Measurements from ENCODE around the gene AP2M1. TPM values are rescaled to one million over a fixed set of nuclear protein-coding genes. Genes with fewer than 3 reads are reported as not detected.

The AP2M1 gene
- total and polyA plus RNA-seq, 2 of the 8 experiments (the other 6 are each of a cell fraction or from before 2014, with no cell fraction given) = 403 to 454 TPM

DNA sequence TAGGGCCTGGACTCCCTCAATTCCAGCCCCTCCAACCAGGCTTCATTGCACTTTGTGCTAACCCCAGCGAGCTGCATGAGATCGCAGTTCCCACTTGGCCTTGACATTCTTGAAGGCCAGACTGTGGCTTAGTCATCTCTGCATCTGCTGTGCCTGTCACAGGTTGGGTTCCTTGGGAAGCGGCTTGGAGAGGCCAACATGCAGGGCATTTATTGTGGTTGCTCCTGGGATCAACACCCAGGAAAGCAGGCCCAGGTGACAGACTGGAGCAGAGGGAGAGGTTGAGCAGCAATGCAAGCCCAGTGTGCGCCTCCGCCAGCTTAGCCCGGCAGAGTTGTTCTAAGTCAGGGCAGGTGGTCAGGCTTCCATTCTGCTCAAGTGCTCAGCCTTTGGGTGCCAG, 21.9 kb downstream of the AP2M1 start:
- no peak overlapping the region for H2AK5ac ChIP-seq (ENCODE audit: low read depth, low read length)
- no peak overlapping the region for H3K4me2 ChIP-seq (ENCODE audit: insufficient read depth in 1 of 2, low read depth in 2 of 2, low read length in 2 of 2)
- TF ChIP-seq BCL11A (IDR thresholded peaks at IDR 0.05; ENCODE audit: low read depth in 2 of 2, low read length in 2 of 2) = no peak
- TF ChIP-seq, protein P1, sequence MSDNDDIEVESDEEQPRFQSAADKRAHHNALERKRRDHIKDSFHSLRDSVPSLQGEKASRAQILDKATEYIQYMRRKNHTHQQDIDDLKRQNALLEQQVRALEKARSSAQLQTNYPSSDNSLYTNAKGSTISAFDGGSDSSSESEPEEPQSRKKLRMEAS (IDR thresholded peaks at IDR 0.05) = no peak
- TF ChIP-seq TAF7 (optimal IDR thresholded peaks at IDR 0.05; ENCODE audit: borderline replicate concordance, low read depth, low read length) = no peak
- TF ChIP-seq CREB1 (IDR thresholded peaks at IDR 0.05) = no peak
- TF ChIP-seq ASH2L (IDR thresholded peaks at IDR 0.05; ENCODE audit: low read length) = no peak
- no peak for TF ChIP-seq HDAC2 (IDR thresholded peaks at IDR 0.05; ENCODE audit: borderline replicate concordance in 1 of 2, low read depth in 2 of 2, low read length in 2 of 2)
- TF ChIP-seq ZNF274 (IDR thresholded peaks at IDR 0.05; ENCODE audit: borderline replicate concordance, extremely low read depth, low read length) = no peak
- TF ChIP-seq, protein P2, sequence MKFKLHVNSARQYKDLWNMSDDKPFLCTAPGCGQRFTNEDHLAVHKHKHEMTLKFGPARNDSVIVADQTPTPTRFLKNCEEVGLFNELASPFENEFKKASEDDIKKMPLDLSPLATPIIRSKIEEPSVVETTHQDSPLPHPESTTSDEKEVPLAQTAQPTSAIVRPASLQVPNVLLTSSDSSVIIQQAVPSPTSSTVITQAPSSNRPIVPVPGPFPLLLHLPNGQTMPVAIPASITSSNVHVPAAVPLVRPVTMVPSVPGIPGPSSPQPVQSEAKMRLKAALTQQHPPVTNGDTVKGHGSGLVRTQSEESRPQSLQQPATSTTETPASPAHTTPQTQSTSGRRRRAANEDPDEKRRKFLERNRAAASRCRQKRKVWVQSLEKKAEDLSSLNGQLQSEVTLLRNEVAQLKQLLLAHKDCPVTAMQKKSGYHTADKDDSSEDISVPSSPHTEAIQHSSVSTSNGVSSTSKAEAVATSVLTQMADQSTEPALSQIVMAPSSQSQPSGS (IDR thresholded peaks at IDR 0.05; ENCODE audit: low read length) = no peak
- no peak for TF ChIP-seq NRF1 (IDR thresholded peaks at IDR 0.05; ENCODE audit: low read depth, low read length)
- no peak overlapping the region for H4K5ac ChIP-seq (ENCODE audit: insufficient read length, low read depth, low read length)
- no peak overlapping the region for H3K23ac ChIP-seq (ENCODE audit: insufficient read length)
- no peaks in the 10 kb centered on the region for H3K27me3 ChIP-seq (replicated peaks in 1 of 4; ENCODE audit: control insufficient read depth in 3 of 4, extremely low read depth in 1 of 4, insufficient read depth in 3 of 4, low read length in 3 of 4)
- ChIA-PET POLR2A (ENCODE audit: partially characterized antibody) (interaction anchor here (3.7 to 5.4 kb wide), 2 partner anchors 10 to 62 kb away, joined by 9 to 18 read pairs; partner anchors contain the start of genes ABCF3 and EIF2B5), CTCF (ENCODE audit: partially characterized antibody) (interaction anchor here (0.8 to 4.5 kb wide), 7 partner anchors 10 to 93 kb away, joined by 3 to 28 read pairs (median 4); partner anchors contain the start of genes ABCF3 and AP2M1)
- no peak overlapping the region for H3K18ac ChIP-seq (ENCODE audit: extremely low read depth, low read length)
- no peak overlapping the region for H2BK12ac ChIP-seq (ENCODE audit: low read depth, low read length)
- H4K91ac ChIP-seq (replicated peaks; ENCODE audit: insufficient read length, low read length) = no peak overlapping the region
- H2AFZ ChIP-seq (ENCODE audit: low read length) = no peak overlapping the region
- H3K9me3 ChIP-seq (ENCODE audit: insufficient read depth in 2 of 2, low read depth in 1 of 2, low read length in 1 of 2) = no peaks in the 10 kb centered on the region
- H3K79me2 ChIP-seq (ENCODE audit: control insufficient read depth in 1 of 2, insufficient read depth in 2 of 2, low read length in 2 of 2) = no peaks in the 10 kb centered on the region
- no peak overlapping the region for H2BK20ac ChIP-seq (ENCODE audit: low read length)
- DNase-seq (ENCODE audit: low read depth in 1 of 2, low spot score in 2 of 2) (no peak), FAIRE-seq (no peak)
- no peak overlapping the region for H3K4me3 ChIP-seq (ENCODE audit: extremely low read depth in 1 of 4, insufficient read depth in 2 of 4, low read depth in 3 of 4, low read length in 4 of 4)
- H3K14ac ChIP-seq (ENCODE audit: insufficient read length) = no peak overlapping the region
- H3K56ac ChIP-seq (replicated peaks; ENCODE audit: insufficient read length, low read depth, low read length) = no peak overlapping the region
- H3K4ac ChIP-seq (replicated peaks; ENCODE audit: insufficient read length, low read depth, low read length) = no peak overlapping the region
- H3K4me1 ChIP-seq (replicated peaks in 1 of 4; ENCODE audit: control insufficient read depth in 3 of 4, insufficient read depth in 4 of 4, low read length in 3 of 4) = no peaks in the 10 kb centered on the region
- H3K79me1 ChIP-seq (ENCODE audit: low read depth, low read length) = no peaks in the 10 kb centered on the region
- WGBS, 2 experiments (ENCODE audit: extremely low coverage in 1 of 2, insufficient coverage in 1 of 2, insufficient read length in 1 of 2, insufficient replicate concordance in 2 of 2, low coverage in 1 of 2, low lambda C conversion rate in 2 of 2, missing lambda C conversion rate in 1 of 2) = 93% methylated on average over 6 of the region's 6 CpGs; no CpG with 5 or more reads in 1 of the 2 experiments
- H3K36me3 ChIP-seq (ENCODE audit: control insufficient read depth in 2 of 4, insufficient read depth in 4 of 4, low read length in 3 of 4) = peaks cover 8 to 32% (median 22%) of the 10 kb centered on the region in 4 experiments
- no peak overlapping the region for H2BK120ac ChIP-seq (replicated peaks; ENCODE audit: low read depth, low read length)
- no peaks in the 10 kb centered on the region for H3K23me2 ChIP-seq (ENCODE audit: low read depth, low read length)
- H4K20me1 ChIP-seq (replicated peaks in 1 of 2; ENCODE audit: control insufficient read depth in 1 of 2, insufficient read depth in 2 of 2, low read length in 2 of 2) = peaks cover 2 to 4% of the 10 kb centered on the region in 2 experiments
- no peak overlapping the region for H2BK5ac ChIP-seq (ENCODE audit: low read depth, low read length)
- H2BK15ac ChIP-seq (ENCODE audit: low read length) = no peak overlapping the region
- no peak overlapping the region for H3K9ac ChIP-seq (replicated peaks in 1 of 4; ENCODE audit: extremely low read depth in 1 of 4, low read depth in 3 of 4, low read length in 3 of 4)
- no peak overlapping the region for H3K27ac ChIP-seq (ENCODE audit: low read depth, low read length)
- no peak overlapping the region for H4K8ac ChIP-seq (ENCODE audit: extremely low read depth, insufficient read depth, low read length)
